Colonic mucosa (tissue), 4 donors: ENCODE measurements around the gene ATP8B4. TPM values are rescaled to one million over a fixed set of nuclear protein-coding genes. Genes with fewer than 3 reads are reported as not detected.
A peak's percentile ranks its signal among the peaks of the same experiment; 100 is the strongest.

ENCODE experiments used
- DNase-seq: peaks from one replicate; pipeline ENCODE4 v3.0.0-alpha.2; 2020
- H3K27ac ChIP-seq: fragments of 200-600 bp; one replicate; pipeline ENCODE4 v1.8.0; 2021
- H3K27me3 ChIP-seq: fragments of 200-600 bp; one replicate; pipeline ENCODE4 v1.8.0; 2021
- H3K36me3 ChIP-seq: fragments of 200-600 bp; one replicate; pipeline ENCODE4 v1.8.0; 2021
- H3K4me1 ChIP-seq: fragments of 200-600 bp; one replicate; pipeline ENCODE4 v1.8.0; 2021; ENCODE audit warnings: mild to moderate bottlenecking
- H3K4me3 ChIP-seq: fragments of 200-600 bp; one replicate; pipeline ENCODE4 v1.8.0; 2021
- H3K9ac ChIP-seq, 2 donors: one replicate each; pipeline ENCODE4 v1.7.0; 2013; ENCODE audit warnings: control low read depth in 2 of 2, low read depth in 2 of 2, low read length in 2 of 2
- H3K9me3 ChIP-seq: fragments of 200-600 bp; one replicate; pipeline ENCODE4 v1.8.0; 2021
- intact Hi-C: fragments of 100-400 bp; cut with DNase I; formaldehyde crosslinking; loops from one replicate; pipeline ENCODE4 v1.14.1; 2022
- total RNA-seq, 2 donors: library from RNA; stranded (reverse); fragmentation: NEBNext Ultra II Directional in 1 of 2; extraction: Animal tissue kit (Norgen Biotek cat#: 25700) in 1 of 2; gene quantifications; one replicate each; pipeline ENCODE4 v1.2.1, GENCODE V29; 2021
- TF ChIP-seq, protein P1 (sequence below): fragments of 200-600 bp; IDR thresholded peaks from one replicate; pipeline ENCODE4 v1.8.0; 2022; ENCODE audit warnings: antibody characterized with exemption, mild to moderate bottlenecking
- donor health status: healthy.
- donor health status: DM: no; HTN: no; CAD: no.
- donor health status: DM: no; HTN: no; CAD: no.

Gene ATP8B4
- total RNA-seq, 2 donors from 2014 or later, result 2.7 to 3.0 TPM

DNA sequence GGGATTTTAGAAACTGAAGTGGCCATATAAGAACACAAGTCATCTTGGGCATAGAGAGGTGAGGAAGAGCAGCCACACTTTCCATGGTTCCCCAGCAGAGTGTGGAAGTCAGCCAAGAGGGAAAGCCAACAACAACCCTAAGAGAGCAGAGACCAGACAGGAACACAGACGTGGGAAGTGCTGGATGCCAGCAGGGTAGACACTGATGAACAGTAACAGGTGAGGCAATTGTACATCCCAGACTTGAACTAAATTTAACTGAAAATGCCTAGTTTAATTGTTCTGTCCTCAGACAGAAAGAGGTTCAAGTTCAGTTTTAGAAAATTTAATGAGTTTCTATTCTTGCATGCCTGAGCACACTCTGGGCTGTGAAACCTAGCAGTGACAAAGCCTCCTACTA, 212.1 kb downstream of the ATP8B4 start:
- Histone ChIP-seq H3K27me3 (no peaks in the 10 kb centered on the region), H3K4me3 (no peak overlapping the region), H3K9ac (no peak overlapping the region), H3K4me1 (no peaks in the 10 kb centered on the region), H3K36me3 (no peaks in the 10 kb centered on the region), H3K27ac (no peak overlapping the region), H3K9me3 (no peaks in the 10 kb centered on the region)
- TF ChIP-seq, protein P1, sequence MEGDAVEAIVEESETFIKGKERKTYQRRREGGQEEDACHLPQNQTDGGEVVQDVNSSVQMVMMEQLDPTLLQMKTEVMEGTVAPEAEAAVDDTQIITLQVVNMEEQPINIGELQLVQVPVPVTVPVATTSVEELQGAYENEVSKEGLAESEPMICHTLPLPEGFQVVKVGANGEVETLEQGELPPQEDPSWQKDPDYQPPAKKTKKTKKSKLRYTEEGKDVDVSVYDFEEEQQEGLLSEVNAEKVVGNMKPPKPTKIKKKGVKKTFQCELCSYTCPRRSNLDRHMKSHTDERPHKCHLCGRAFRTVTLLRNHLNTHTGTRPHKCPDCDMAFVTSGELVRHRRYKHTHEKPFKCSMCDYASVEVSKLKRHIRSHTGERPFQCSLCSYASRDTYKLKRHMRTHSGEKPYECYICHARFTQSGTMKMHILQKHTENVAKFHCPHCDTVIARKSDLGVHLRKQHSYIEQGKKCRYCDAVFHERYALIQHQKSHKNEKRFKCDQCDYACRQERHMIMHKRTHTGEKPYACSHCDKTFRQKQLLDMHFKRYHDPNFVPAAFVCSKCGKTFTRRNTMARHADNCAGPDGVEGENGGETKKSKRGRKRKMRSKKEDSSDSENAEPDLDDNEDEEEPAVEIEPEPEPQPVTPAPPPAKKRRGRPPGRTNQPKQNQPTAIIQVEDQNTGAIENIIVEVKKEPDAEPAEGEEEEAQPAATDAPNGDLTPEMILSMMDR, result no peak
- no peak for DNase-seq
- intact Hi-C loops, result no loop called here

DNA sequence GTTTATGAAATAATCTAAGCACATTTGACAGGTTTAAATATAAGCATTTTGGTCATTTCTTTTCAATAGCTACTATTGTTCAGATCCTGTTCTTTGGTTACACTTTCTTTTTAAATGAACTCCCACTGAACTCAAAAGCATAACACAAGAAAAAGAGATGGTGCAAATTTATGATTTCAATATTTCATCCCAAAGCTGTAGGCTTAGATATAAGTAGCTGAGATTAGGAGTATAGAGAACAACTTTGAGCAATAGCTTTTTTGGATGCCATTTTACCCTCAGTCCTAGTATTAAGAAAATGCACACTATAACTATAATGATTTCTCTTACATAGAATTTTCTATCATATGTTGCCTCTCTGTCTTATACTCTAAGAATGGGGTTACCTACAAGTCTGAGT, 213.8 kb downstream of the ATP8B4 start:
- Histone ChIP-seq H3K36me3 (no peaks in the 10 kb centered on the region), H3K4me1 (no peaks in the 10 kb centered on the region), H3K27me3 (no peaks in the 10 kb centered on the region), H3K9ac (no peak overlapping the region), H3K27ac (no peak overlapping the region), H3K4me3 (no peak overlapping the region), H3K9me3 (no peaks in the 10 kb centered on the region)
- TF ChIP-seq, protein P1, result no peak
- no peak for DNase-seq
- intact Hi-C loops, result no loop called here

DNA sequence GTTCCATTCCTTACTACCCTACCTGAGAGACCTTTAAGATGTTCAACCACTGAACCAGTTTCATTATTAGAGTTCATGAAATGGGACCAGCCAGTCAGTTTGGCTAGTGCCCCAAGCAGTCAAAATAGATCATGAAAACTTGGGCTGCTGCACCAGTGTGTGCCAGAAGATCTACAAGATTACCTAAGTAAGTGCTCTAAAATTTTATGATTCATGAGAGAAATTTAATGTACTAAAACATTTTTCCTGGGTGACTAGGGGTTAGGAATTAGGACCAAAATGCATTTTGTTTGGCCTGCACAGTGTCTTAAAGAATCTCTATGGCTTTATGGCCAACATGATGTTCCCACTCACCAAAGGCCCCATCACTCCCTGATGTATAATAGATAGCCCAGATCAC, 214.7 kb downstream of the ATP8B4 start:
- no peaks in the 10 kb centered on the region for H3K9me3 ChIP-seq
- no peaks in the 10 kb centered on the region for H3K36me3 ChIP-seq
- intact Hi-C loops, result no loop called here
- H3K4me1 ChIP-seq, result no peaks in the 10 kb centered on the region
- no peak overlapping the region for H3K9ac ChIP-seq
- DNase-seq, result no peak
- H3K27me3 ChIP-seq, result no peaks in the 10 kb centered on the region
- no peak overlapping the region for H3K27ac ChIP-seq
- TF ChIP-seq, protein P1, result no peak
- H3K4me3 ChIP-seq, result no peak overlapping the region

- TF ChIP-seq, protein P1, result no peak
- Histone ChIP-seq H3K27me3 (no peaks in the 10 kb centered on the region), H3K27ac (peak overlapping the region; percentile 30), H3K4me3 (no peak overlapping the region), H3K9ac (no peak overlapping the region), H3K9me3 (no peaks in the 10 kb centered on the region), H3K36me3 (no peaks in the 10 kb centered on the region), H3K4me1 (no peaks in the 10 kb centered on the region)
- intact Hi-C loops, result no loop called here
- no peak for DNase-seq
Observed at GRCh38 chr15:49902685-49903501, 216.1 kb downstream of the ATP8B4 start.

DNA sequence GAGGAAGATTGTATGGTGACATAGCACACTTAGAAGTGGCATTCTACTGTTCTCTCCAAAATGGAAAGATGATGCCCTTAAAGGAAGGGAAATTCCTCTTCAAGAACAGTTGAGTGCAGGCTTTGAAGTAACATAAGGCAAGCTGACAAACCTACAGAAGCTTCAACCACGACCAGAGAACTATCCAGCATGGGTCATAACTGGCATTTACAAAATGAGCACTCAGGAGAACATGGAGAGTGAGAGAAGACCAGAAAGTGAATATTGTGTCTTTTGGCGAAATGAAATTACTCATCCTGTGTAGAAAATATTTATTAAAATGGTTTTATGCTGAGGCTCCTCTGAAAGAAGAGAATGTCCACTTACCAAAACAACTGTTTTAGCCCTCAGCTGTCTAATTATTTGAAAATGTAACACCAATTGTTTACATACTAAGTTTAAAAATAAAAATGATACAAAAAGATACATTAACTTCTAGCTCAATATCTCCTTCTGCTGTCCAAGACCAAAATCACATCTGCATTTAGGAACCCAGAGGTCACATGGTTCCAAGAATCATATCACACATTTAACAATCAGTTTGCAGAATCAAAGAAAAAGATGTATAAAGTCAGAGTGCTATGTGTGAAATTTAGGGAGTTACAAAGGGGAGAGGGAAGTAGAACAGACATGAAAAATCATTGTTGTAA, 216.9 kb downstream of the ATP8B4 start:
- Histone ChIP-seq H3K4me1 (no peaks in the 10 kb centered on the region), H3K9ac (no peak overlapping the region), H3K27ac (peak overlapping the region; percentile 16), H3K4me3 (no peak overlapping the region), H3K9me3 (no peaks in the 10 kb centered on the region), H3K27me3 (no peaks in the 10 kb centered on the region), H3K36me3 (no peaks in the 10 kb centered on the region)
- TF ChIP-seq, protein P1, result no peak
- intact Hi-C loops, result no loop called here
- no peak for DNase-seq
